PC-9 (cell line): ENCODE results near the gene NDNF. TPM values are rescaled to one million over a fixed set of nuclear protein-coding genes. Genes with fewer than 3 reads are reported as not detected.

Source experiments
- BruUV-seq: library from RNA; stranded (reverse); fragments of 400-500 nt; replicated peaks from 2 replicates; lab custom pipeline; 2021; lab: Mats Ljungman, UMichigan
- CTCF ChIA-PET: fragments of 300-600 bp; sonication (Branson Sonifier 250); formaldehyde crosslinking; loops from one replicate; lab custom pipeline; 2022; ENCODE audit warnings: antibody characterized with exemption; lab: Charles Lee
- POLR2A ChIA-PET: fragments of 300-600 bp; sonication (Branson Sonifier 250); formaldehyde crosslinking; loops from one replicate; lab custom pipeline; 2022; ENCODE audit warnings: antibody characterized with exemption; ENCODE audit not compliant: unreplicated experiment; lab: Charles Lee
- DNase-seq, 2 experiments: peaks; one replicate each; pipeline versions ENCODE4 v3.0.0 to v3.0.0-alpha.2; 2015 to 2022; ENCODE audit warnings: mixed read lengths in 1 of 2
- H2AFZ ChIP-seq: fragments of 200-600 bp; sonication (generic); 2 replicates; pipeline ENCODE4 v1.8.1; 2017; ENCODE audit warnings: antibody characterized with exemption
- H3F3A ChIP-seq: fragments of 200-600 bp; sonication (generic); 2 replicates; pipeline ENCODE4 v1.8.1; 2017; ENCODE audit warnings: antibody characterized with exemption, mild to moderate bottlenecking, low read depth; ENCODE audit not compliant: insufficient read depth
- H3K27ac ChIP-seq: fragments of 200-600 bp; sonication (generic); 2 replicates; pipeline ENCODE4 v1.6.1; 2016; ENCODE audit warnings: mixed run types
- H3K27me3 ChIP-seq: fragments of 200-600 bp; sonication (generic); 2 replicates; pipeline ENCODE4 v1.6.1; 2016; ENCODE audit warnings: low read depth, mixed run types; ENCODE audit not compliant: insufficient read depth
- H3K36me3 ChIP-seq: fragments of 200-600 bp; sonication (generic); 2 replicates; pipeline ENCODE4 v1.6.1; 2016; ENCODE audit warnings: low read depth, mixed run types
- H3K4me1 ChIP-seq: fragments of 200-600 bp; sonication (generic); replicated peaks from 2 replicates; pipeline ENCODE4 v1.6.1; 2016; ENCODE audit warnings: mixed run types; ENCODE audit not compliant: insufficient read depth
- H3K4me2 ChIP-seq: fragments of 200-600 bp; sonication (generic); 2 replicates; pipeline ENCODE4 v1.6.1; 2017; ENCODE audit warnings: mixed run types
- H3K4me3 ChIP-seq: fragments of 200-600 bp; sonication (generic); 2 replicates; pipeline ENCODE4 v1.6.1; 2016; ENCODE audit warnings: mixed run types
- H3K79me2 ChIP-seq: fragments of 200-600 bp; sonication (generic); 2 replicates; pipeline ENCODE4 v1.6.1; 2017; ENCODE audit warnings: low read depth, mixed run types
- H3K9me2 ChIP-seq: fragments of 200-600 bp; sonication (generic); 2 replicates; pipeline ENCODE4 v1.8.1; 2017; ENCODE audit warnings: mild to moderate bottlenecking; ENCODE audit not compliant: insufficient read depth
- H3K9me3 ChIP-seq: fragments of 200-600 bp; sonication (generic); 2 replicates; pipeline ENCODE4 v1.8.1; 2016; ENCODE audit warnings: low read depth; ENCODE audit not compliant: insufficient read depth
- H4K20me1 ChIP-seq: fragments of 200-600 bp; sonication (generic); 2 replicates; pipeline ENCODE4 v1.8.1; 2017; ENCODE audit not compliant: insufficient read depth
- EZH2 ChIP-seq: fragments of 200-600 bp; sonication (generic); IDR thresholded peaks from 2 replicates; pipeline ENCODE4 v1.8.0; 2017; ENCODE audit warnings: antibody characterized with exemption, low read depth
- intact Hi-C: fragments of 100-400 bp; cut with micrococcal nuclease; formaldehyde crosslinking; loops from one replicate; pipeline ENCODE4 v1.10.0; 2022; ENCODE audit not compliant: unreplicated experiment
- total RNA-seq: library from RNA; stranded (reverse); gene quantifications from 2 replicates; pipeline ENCODE4 v1.2.3, GENCODE V29; 2021
- TF ChIP-seq, protein P1 (sequence below): fragments of 200-600 bp; sonication (generic); conservative IDR thresholded peaks from 2 replicates; pipeline ENCODE4 v1.6.1; 2017; ENCODE audit warnings: mixed run types, antibody characterized with exemption, mild to moderate bottlenecking, moderate library complexity

The NDNF gene
- total RNA-seq, 1 experiment from 2014 or later = not detected

DNA sequence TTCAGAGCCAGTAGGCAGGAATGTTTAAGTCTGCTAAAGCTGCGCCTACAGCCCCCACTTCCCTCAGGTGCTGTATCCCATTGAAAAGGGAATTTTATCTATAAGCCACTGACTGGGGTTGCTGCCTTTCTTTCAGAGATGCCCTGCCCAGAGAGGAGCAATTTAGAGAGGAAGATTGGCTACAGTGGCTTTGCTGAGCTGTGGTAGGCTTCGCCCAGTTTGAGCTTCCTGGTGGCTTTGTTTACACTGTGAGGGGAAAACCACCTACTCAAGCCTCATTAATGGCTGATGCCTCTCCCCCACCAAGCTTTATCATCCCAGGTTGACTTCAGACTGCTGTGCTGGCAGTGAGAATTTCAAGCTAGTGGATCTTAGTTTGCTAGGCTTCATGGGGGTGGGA lies 82.1 kb downstream of the NDNF start:
- no peak overlapping the region for H3K4me2 ChIP-seq
- no peak overlapping the region for H3K27ac ChIP-seq
- intact Hi-C loops = no loop called here
- no peaks in the 10 kb centered on the region for H3K4me1 ChIP-seq
- H2AFZ ChIP-seq = no peak overlapping the region
- H4K20me1 ChIP-seq = no peaks in the 10 kb centered on the region
- POLR2A ChIA-PET = no interaction called here
- H3K27me3 ChIP-seq = no peaks in the 10 kb centered on the region
- no peaks in the 10 kb centered on the region; the same call in 1 of the 2 replicates for H3K9me2 ChIP-seq
- H3F3A ChIP-seq = no peaks in the 10 kb centered on the region
- DNase-seq = no peak
- no peaks in the 10 kb centered on the region for H3K9me3 ChIP-seq
- H3K79me2 ChIP-seq = no peaks in the 10 kb centered on the region
- no TSS peak for BruUV-seq
- H3K4me3 ChIP-seq = no peak overlapping the region
- TF ChIP-seq, protein P1, sequence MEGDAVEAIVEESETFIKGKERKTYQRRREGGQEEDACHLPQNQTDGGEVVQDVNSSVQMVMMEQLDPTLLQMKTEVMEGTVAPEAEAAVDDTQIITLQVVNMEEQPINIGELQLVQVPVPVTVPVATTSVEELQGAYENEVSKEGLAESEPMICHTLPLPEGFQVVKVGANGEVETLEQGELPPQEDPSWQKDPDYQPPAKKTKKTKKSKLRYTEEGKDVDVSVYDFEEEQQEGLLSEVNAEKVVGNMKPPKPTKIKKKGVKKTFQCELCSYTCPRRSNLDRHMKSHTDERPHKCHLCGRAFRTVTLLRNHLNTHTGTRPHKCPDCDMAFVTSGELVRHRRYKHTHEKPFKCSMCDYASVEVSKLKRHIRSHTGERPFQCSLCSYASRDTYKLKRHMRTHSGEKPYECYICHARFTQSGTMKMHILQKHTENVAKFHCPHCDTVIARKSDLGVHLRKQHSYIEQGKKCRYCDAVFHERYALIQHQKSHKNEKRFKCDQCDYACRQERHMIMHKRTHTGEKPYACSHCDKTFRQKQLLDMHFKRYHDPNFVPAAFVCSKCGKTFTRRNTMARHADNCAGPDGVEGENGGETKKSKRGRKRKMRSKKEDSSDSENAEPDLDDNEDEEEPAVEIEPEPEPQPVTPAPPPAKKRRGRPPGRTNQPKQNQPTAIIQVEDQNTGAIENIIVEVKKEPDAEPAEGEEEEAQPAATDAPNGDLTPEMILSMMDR = no peak
- no peak for TF ChIP-seq EZH2
- CTCF ChIA-PET = no interaction called here
- H3K36me3 ChIP-seq = no peaks in the 10 kb centered on the region

Other genes with a start within 250 kb of the NDNF start
- 0.85 and 0.90 TPM in 2 replicates for gene PRDM5, start 149.8 kb downstream of the NDNF start, total RNA-seq
- 0.63 and 1.2 TPM in 2 replicates for gene TNIP3, start 91.8 kb upstream of the NDNF start, total RNA-seq